GM12874 (cell line): ENCODE data around the gene BUD13.

ENCODE experiments used
- CTCF ChIP-seq: IDR thresholded peaks from 2 replicates; pipeline ENCODE4 v1.5.1; 2011; ENCODE audit warnings: low read depth, mild to moderate bottlenecking, control low read depth, low read length, moderate library complexity; ENCODE audit not compliant: insufficient read depth

Gene BUD13

DNA sequence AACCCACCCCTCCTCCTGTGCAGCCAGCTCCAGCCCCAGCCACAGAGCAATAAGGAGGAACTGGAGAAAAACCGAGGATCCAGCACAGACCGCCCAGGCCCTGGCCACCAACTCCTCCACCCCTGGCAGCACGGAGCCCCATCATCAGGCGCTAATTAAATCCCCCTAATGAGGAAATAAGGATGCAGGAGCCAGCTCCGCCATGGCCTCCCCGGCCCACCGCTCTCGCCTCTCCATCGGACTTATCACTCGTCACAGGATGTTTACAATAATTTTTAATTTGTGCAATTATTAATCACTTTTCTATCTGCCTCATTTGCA is 42.6 kb downstream of the BUD13 start:
- no peak for TF ChIP-seq CTCF

GRCh38 chr11:116729501-116730240 is 43.1 kb downstream of the BUD13 start:
- TF ChIP-seq CTCF: no peak

DNA sequence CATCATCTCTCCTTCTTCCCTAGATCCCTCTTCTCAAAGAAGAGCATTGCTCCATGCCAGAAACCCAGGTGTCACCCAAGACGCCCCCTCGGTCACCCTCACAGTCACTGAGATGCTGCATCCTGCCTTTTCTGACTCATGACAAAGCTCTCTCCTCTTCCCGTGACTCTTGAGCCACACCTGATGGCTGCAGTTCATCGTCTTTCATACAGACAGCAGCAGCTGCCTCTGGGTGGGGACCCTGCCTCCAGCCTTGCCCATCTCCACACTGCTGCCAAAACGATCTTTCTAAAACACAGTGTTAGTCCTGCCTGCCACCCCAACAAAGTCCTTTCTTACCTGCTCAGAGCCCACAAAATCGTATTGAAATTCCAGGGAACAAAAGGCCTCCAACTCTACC is 44.8 kb downstream of the BUD13 start:
- no peak for TF ChIP-seq CTCF

DNA sequence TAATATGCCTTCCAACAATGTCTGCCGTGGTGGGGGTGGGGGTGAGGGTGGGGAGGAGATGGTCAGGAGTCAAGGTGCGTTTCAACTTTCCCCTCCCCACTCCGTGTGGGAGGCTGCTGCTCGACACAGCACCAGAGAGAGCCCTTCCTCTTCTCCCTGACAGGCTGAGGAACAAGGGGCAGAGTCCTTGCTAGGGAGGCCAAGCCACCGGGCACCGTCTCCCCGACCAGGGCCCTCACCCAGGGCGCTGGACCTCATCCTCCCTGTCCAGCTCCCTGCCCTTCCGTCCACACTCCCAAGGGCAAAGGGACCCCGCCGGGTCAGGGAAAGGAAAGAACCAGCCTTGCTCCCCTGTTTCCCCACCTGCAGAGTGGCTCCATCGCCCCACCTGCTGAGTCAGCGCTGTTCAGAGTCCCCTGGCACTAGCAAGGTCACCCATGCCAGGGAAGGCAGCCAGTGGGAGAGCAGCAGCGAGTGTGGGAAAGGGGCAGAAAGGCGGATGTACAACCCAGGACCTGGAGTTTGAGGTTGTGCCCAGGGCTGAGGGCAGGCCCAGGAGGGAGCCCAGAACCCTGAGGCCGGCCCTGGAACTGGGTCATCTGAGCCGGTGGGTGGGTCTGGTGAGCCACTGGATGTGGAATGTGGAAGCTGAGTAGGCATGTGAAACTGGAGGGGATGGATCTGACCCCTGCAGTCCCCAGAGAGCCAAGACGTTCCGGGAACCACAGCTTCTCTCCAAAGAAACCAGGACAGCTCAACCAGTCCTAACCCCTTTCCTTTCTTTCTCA is 47.2 kb downstream of the BUD13 start:
- TF ChIP-seq CTCF: no peak

DNA sequence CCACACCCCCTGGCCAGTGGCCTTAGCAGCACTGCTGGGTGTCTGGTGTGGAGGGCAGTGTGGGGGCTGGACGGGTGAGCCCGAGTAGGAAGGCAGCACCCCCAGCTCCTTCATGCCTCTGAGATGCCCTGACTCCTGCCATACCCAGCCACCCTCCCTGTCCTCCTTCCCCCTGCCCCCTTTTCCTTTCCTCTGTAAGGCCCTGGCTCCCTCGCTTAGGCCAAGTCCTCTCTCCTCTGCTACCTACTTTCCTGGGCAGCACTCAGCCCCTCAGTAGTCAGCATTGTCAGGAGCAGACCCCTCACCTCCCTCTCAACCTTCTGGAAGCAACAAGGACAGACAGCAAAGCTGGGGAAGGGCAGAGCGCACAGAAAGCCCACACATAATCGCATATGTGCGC is 48.0 kb downstream of the BUD13 start:
- no peak for TF ChIP-seq CTCF

GRCh38 chr11:116723511-116723910 is 49.3 kb downstream of the BUD13 start:
- no peak for TF ChIP-seq CTCF

DNA sequence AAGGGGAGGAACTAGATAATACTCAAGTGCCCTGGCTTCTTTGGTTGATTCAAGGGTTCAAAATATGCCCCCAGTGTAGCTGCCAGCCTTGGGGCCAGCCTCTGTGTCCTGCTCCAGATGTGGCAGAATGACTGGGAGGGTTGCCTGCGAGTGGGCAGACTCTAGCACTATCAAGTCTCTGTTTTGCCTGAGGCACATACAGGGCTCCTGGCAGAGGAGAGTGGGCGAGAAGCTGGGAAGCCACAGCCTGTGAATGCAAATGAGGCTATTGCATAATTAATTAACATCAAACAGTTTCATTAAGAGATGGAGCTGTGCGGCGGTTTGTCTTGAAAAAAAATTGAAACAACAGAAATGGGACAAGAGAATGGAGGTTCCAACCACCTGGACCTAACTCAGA is 50.8 kb downstream of the BUD13 start:
- TF ChIP-seq CTCF: no peak
